ENCODE results near the gene TNIP1. TPM values are rescaled to one million over a fixed set of nuclear protein-coding genes. Genes with fewer than 3 reads are reported as not detected.

Gene TNIP1
- total RNA-seq, 2 experiments from 2014 or later, result 51.4 to 77.5 TPM

DNA sequence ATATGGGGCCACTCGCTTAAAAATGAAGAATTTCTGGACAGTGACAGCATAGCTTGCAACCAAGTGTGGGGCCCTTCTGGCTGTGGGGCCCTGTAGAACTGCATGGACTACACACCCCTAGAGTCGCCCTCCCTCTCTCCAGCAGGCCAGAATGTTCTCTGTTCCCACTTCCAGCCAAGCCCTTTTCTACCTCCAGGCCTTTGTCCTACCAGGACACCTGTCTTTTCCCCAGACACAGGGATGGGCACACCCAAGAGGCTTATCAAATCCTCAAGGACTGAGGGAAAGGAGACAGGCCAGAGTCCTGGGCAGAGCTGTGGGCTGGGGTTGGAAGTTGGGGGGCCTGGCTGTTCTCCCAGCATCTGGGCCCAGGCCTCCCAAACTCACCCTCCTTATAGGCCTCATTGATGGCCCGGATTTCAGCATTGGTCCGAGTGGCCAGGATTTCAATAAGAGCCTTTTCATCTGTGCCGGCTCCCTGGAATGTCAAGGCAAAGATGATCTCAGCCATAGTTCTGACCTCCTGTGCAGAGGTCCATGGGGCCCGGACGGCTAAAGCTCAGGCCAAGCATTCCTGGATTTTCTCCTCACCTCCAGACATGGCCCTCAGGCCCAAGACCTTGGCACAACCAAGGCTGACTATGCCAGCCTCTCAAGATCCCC lies 38.2 kb upstream of the TNIP1 start:
- POLR2A ChIA-PET, result no interaction called here
- H3K4me1 ChIP-seq (ENCODE audit: insufficient read depth, low read length, poor library complexity, severe bottlenecking), result peaks cover 20% of the 10 kb centered on the region
- no peaks in the 10 kb centered on the region for H3K79me2 ChIP-seq (ENCODE audit: insufficient read depth, low read depth, low read length)
- no peak overlapping the region for H3K4me2 ChIP-seq (ENCODE audit: low read length)
- TF ChIP-seq EZH2phosphoT487 (IDR thresholded peaks at IDR 0.05; ENCODE audit: borderline replicate concordance, low read depth, low read length) (no peak), CTCF (conservative IDR thresholded peaks at IDR 0.05; ENCODE audit: low read length) (no peak)
- no TSS peak for BruUV-seq (replicated peaks)
- no peaks in the 10 kb centered on the region for H4K20me1 ChIP-seq (ENCODE audit: insufficient read depth, low read length)
- H3K9me3 ChIP-seq (ENCODE audit: low read length), result no peaks in the 10 kb centered on the region
- intact Hi-C loops (cut with micrococcal nuclease; ENCODE audit: unreplicated experiment), result loop anchor here (5.0 kb wide), 1 partner anchor 317 kb away; no protein-coding TSS in a partner anchor
- no peak overlapping the region for H2AFZ ChIP-seq (ENCODE audit: low read length)
- CTCF ChIA-PET (ENCODE audit: unreplicated experiment), result no interaction called here
- no peak overlapping the region for H3K4me3 ChIP-seq (ENCODE audit: low read depth, low read length, poor library complexity, severe bottlenecking)
- H3K9me2 ChIP-seq (ENCODE audit: insufficient read depth, low read length), result no peaks in the 10 kb centered on the region
- H3K36me3 ChIP-seq (ENCODE audit: insufficient read depth, low read length), result peaks cover 23% of the 10 kb centered on the region
- H3K27ac ChIP-seq (ENCODE audit: low read depth, low read length, poor library complexity, severe bottlenecking), result no peak overlapping the region
- DNase-seq (ENCODE audit: low spot score), result no peak

DNA sequence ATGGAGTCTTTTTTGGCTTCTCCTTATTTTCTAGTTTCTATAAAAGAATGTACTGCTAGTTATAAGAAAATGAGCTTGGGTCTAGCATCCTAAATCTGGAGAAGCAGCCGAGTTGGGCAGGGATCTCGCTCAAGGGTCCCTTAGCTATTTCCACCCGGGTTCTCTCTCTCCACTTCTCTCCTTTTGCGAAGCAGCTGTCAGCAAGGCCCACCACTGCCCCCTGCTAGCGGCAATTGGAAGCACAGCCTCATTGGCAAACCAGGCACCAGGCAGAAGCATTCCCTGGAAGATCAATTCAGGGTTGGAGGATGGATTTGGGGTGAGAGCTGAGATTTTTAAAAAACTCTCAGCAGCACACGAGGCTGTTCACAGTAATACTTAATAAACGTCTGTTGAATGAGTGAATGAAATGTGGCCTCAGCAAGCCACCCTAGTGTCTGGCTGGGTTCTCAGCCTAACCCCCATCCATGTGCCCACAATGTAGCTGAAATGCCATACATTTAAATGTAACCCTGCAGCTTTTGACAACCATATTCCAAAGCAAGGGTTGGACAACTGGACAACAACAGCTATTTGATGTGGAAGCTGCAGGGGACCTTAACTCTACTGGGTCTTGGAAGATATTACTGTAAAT lies 34.6 kb upstream of the TNIP1 start:
- DNase-seq (ENCODE audit: low spot score), result peak; percentile 72
- H4K20me1 ChIP-seq (ENCODE audit: insufficient read depth, low read length), result no peaks in the 10 kb centered on the region
- no peak overlapping the region for H3K27ac ChIP-seq (ENCODE audit: low read depth, low read length, poor library complexity, severe bottlenecking)
- no peaks in the 10 kb centered on the region for H3K9me3 ChIP-seq (ENCODE audit: low read length)
- H2AFZ ChIP-seq (ENCODE audit: low read length), result no peak overlapping the region
- POLR2A ChIA-PET, result interaction anchor here (0.6 to 2.8 kb wide), 11 partner anchors 11 to 123 kb away, joined by 3 to 17 read pairs (median 5); no protein-coding TSS in a partner anchor
- no peak overlapping the region for H3K4me3 ChIP-seq (ENCODE audit: low read depth, low read length, poor library complexity, severe bottlenecking)
- BruUV-seq (replicated peaks), result no TSS peak
- CTCF ChIA-PET (ENCODE audit: unreplicated experiment), result interaction anchor here (0.7 to 2.7 kb wide), 16 partner anchors 9 to 142 kb away, joined by 3 to 32 read pairs (median 4); partner anchors contain the start of gene ANXA6
- peaks cover 16% of the 10 kb centered on the region; the same call in 1 of the 2 replicates for H3K36me3 ChIP-seq (ENCODE audit: insufficient read depth, low read length)
- intact Hi-C loops (cut with micrococcal nuclease; ENCODE audit: unreplicated experiment), result loop anchor here (1.0 to 5.0 kb wide), 2 partner anchors 64 to 313 kb away; no protein-coding TSS in a partner anchor
- TF ChIP-seq CTCF (conservative IDR thresholded peaks at IDR 0.05; ENCODE audit: low read length), result peak; percentile 99
- TF ChIP-seq EZH2phosphoT487 (IDR thresholded peaks at IDR 0.05; ENCODE audit: borderline replicate concordance, low read depth, low read length), result no peak
- H3K9me2 ChIP-seq (ENCODE audit: insufficient read depth, low read length), result no peaks in the 10 kb centered on the region
- no peaks in the 10 kb centered on the region for H3K79me2 ChIP-seq (ENCODE audit: insufficient read depth, low read depth, low read length)
- H3K4me1 ChIP-seq (ENCODE audit: insufficient read depth, low read length, poor library complexity, severe bottlenecking), result peaks cover 9% of the 10 kb centered on the region
- H3K4me2 ChIP-seq (ENCODE audit: low read length), result no peak overlapping the region
